GM21786 (cell line): ENCODE measurements around the gene DCTN1.

Experiments used
- ATAC-seq: cut with Tn5 transposase; IDR thresholded peaks from one replicate; pipeline ENCODE4 v1.9.1; 2021; ENCODE audit not compliant: unreplicated experiment

DCTN1 gene

GRCh38 chr2:74327627-74328026 lies 52.5 kb downstream of the DCTN1 start:
- no peak for ATAC-seq

GRCh38 chr2:74327199-74327598 lies 52.9 kb downstream of the DCTN1 start:
- no peak for ATAC-seq

- no peak for ATAC-seq
Measured at GRCh38 chr2:74325815-74326214, 54.3 kb downstream of the DCTN1 start.

- no peak for ATAC-seq
Measured at GRCh38 chr2:74321737-74322136, 58.4 kb downstream of the DCTN1 start.

- no peak for ATAC-seq
Measured at GRCh38 chr2:74317701-74318100, 62.4 kb downstream of the DCTN1 start.

- no peak for ATAC-seq
Measured at GRCh38 chr2:74316627-74317295, 63.4 kb downstream of the DCTN1 start.

GRCh38 chr2:74314107-74314506 lies 66.0 kb downstream of the DCTN1 start:
- no peak for ATAC-seq

- no peak for ATAC-seq
Measured at GRCh38 chr2:74313497-74313896, 66.6 kb downstream of the DCTN1 start.

- no peak for ATAC-seq
Measured at GRCh38 chr2:74312913-74313312, 67.2 kb downstream of the DCTN1 start.
